ENCODE data around the gene MEI1. TPM values are rescaled to one million over a fixed set of nuclear protein-coding genes. Genes with fewer than 3 reads are reported as not detected.

MEI1 gene
- total RNA-seq, 1 experiment from 2014 or later: 0.35 TPM

- Mint-ChIP-seq H3K4me1 (peaks cover 51% of the 10 kb centered on the region), H3K36me3 (peaks cover 8% of the 10 kb centered on the region), H3K27me3 (ENCODE audit: low read depth) (no peaks in the 10 kb centered on the region), H3K27ac (peak overlapping the region; percentile 94), H3K4me3 (no peak overlapping the region), H3K9me3 (no peaks in the 10 kb centered on the region)
- ATAC-seq: no peak
- no peak for DNase-seq (ENCODE audit: low spot score)
- ChIA-PET CTCF (interaction anchor here (1.0 to 4.6 kb wide), 4 partner anchors 10 to 150 kb away, joined by 4 to 36 read pairs (median 6); partner anchors contain the start of gene TNFRSF13C), POLR2A (interaction anchor here (2.4 kb wide), 1 partner anchor 15 kb away, joined by 8 read pairs; the partner anchor contains the start of gene SREBF2)
- no peak for TF ChIP-seq GTF2I (CRISPR knock-in tag; conservative IDR thresholded peaks at IDR 0.05)
- TF ChIP-seq E2F1 (CRISPR knock-in tag; IDR thresholded peaks at IDR 0.05): no peak
Observed at GRCh38 chr22:41847300-41847699, 148.0 kb downstream of the MEI1 start.

GRCh38 chr22:41848468-41848867 is 149.2 kb downstream of the MEI1 start:
- ATAC-seq (peak; percentile 28; the same call in 1 of the 2 replicates), DNase-seq (ENCODE audit: low spot score) (no peak)
- Mint-ChIP-seq H3K4me3 (no peak overlapping the region), H3K4me1 (peaks cover 51% of the 10 kb centered on the region), H3K27ac (peak overlapping the region; percentile 70; the same call in 1 of the 2 replicates), H3K36me3 (peaks cover 4% of the 10 kb centered on the region; the same call in 1 of the 2 replicates), H3K27me3 (ENCODE audit: low read depth) (no peaks in the 10 kb centered on the region), H3K9me3 (no peaks in the 10 kb centered on the region)
- POLR2A ChIA-PET: no interaction called here
- CTCF ChIA-PET: no interaction called here
- TF ChIP-seq ZMAT4 (CRISPR knock-in tag; IDR thresholded peaks at IDR 0.05): no peak
- no peak for TF ChIP-seq PREB (CRISPR knock-in tag; IDR thresholded peaks at IDR 0.05; ENCODE audit: borderline replicate concordance)
- TF ChIP-seq IRF1 (CRISPR knock-in tag; IDR thresholded peaks at IDR 0.05): no peak
- TF ChIP-seq MLX (CRISPR knock-in tag; IDR thresholded peaks at IDR 0.05): no peak
- TF ChIP-seq E2F4 (CRISPR knock-in tag; IDR thresholded peaks at IDR 0.05; ENCODE audit: borderline replicate concordance, low read depth): no peak
- no peak for TF ChIP-seq NFATC4 (CRISPR knock-in tag; IDR thresholded peaks at IDR 0.05)
- TF ChIP-seq GABPB1 (CRISPR knock-in tag; IDR thresholded peaks at IDR 0.05): no peak
- TF ChIP-seq ZNF219 (CRISPR knock-in tag; IDR thresholded peaks at IDR 0.05; ENCODE audit: borderline replicate concordance): no peak
- no peak for TF ChIP-seq ZNF416 (CRISPR knock-in tag; IDR thresholded peaks at IDR 0.05)
- no peak for TF ChIP-seq CDX4 (CRISPR knock-in tag; IDR thresholded peaks at IDR 0.05; ENCODE audit: borderline replicate concordance)
- TF ChIP-seq E2F5 (CRISPR knock-in tag; IDR thresholded peaks at IDR 0.05): no peak
- no peak for TF ChIP-seq HMGA2 (CRISPR knock-in tag; IDR thresholded peaks at IDR 0.05)
- TF ChIP-seq ZNF138 (CRISPR knock-in tag; conservative IDR thresholded peaks at IDR 0.05): no peak
- TF ChIP-seq ZSCAN18 (CRISPR knock-in tag; IDR thresholded peaks at IDR 0.05): no peak
- no peak for TF ChIP-seq KAT7 (CRISPR knock-in tag; IDR thresholded peaks at IDR 0.05; ENCODE audit: borderline replicate concordance)

Other genes with a start within 250 kb of the MEI1 start
- 93.1 to 99.6 TPM (median 97.9 TPM) in 3 replicates for gene PHF5A, start 230.8 kb upstream of the MEI1 start, total RNA-seq (2021)
- gene ACO2, start 230.4 kb upstream of the MEI1 start, total RNA-seq (2021): 98.3 to 104 TPM (median 99.3 TPM) in 3 replicates
- 28.8 to 30.8 TPM (median 29.8 TPM) in 3 replicates for gene POLR3H, start 155.0 kb upstream of the MEI1 start, total RNA-seq (2021)
- gene CSDC2, start 138.5 kb upstream of the MEI1 start, total RNA-seq (2021): 1.1 to 1.9 TPM (median 1.7 TPM) in 3 replicates
- 14.8 to 15.7 TPM (median 15.0 TPM) in 3 replicates for gene PMM1, start 109.7 kb upstream of the MEI1 start, total RNA-seq (2021)
- gene DESI1, start 78.5 kb upstream of the MEI1 start, total RNA-seq (2021): 30.3 to 32.2 TPM (median 30.4 TPM) in 3 replicates
- gene XRCC6, start 78.2 kb upstream of the MEI1 start, total RNA-seq (2021): 410 to 474 TPM (median 420 TPM) in 3 replicates
- gene SNU13, start 10.6 kb upstream of the MEI1 start, total RNA-seq (2021): 188 to 207 TPM (median 188 TPM) in 3 replicates
- 19.0 to 21.3 TPM (median 19.2 TPM) in 3 replicates for gene CCDC134, start 101.2 kb downstream of the MEI1 start, total RNA-seq (2021)
- 151 to 173 TPM (median 171 TPM) in 3 replicates for gene SREBF2, start 133.6 kb downstream of the MEI1 start, total RNA-seq (2021)
- gene SHISA8, start 215.6 kb downstream of the MEI1 start, total RNA-seq (2021): 2.1 to 2.4 TPM (median 2.2 TPM) in 3 replicates
- gene TNFRSF13C, start 227.3 kb downstream of the MEI1 start, total RNA-seq (2021): 2.8 to 3.6 TPM (median 2.8 TPM) in 3 replicates
- gene CENPM, start 247.6 kb downstream of the MEI1 start, total RNA-seq (2021): 40.3 to 43.7 TPM (median 41.7 TPM) in 3 replicates

Data from WTC11 (cell line).